K562 (cell line): ENCODE data around the gene UBE3D. TPM values are rescaled to one million over a fixed set of nuclear protein-coding genes. Genes with fewer than 3 reads are reported as not detected.

Source experiments
- ARHGAP35 ChIP-seq: fragments of 450-650 bp; IDR thresholded peaks from 2 replicates; pipeline ENCODE4 v1.6.1; 2018; ENCODE audit not compliant: partially characterized antibody
- HES1 ChIP-seq: fragments of 450-650 bp; IDR thresholded peaks from 2 replicates; pipeline ENCODE4 v1.6.1; 2016; ENCODE audit warnings: low read depth, mild to moderate bottlenecking, moderate library complexity
- HNRNPL ChIP-seq: fragments of 200-400 bp; formaldehyde crosslinking; IDR thresholded peaks from 2 replicates; pipeline ENCODE4 v1.6.1; 2017; ENCODE audit warnings: low read depth, mild to moderate bottlenecking, low read length
- MCM3 ChIP-seq: fragments of 450-650 bp; IDR thresholded peaks from 2 replicates; pipeline ENCODE4 v1.6.1; 2016
- POLR3G ChIP-seq: IDR thresholded peaks from 2 replicates; pipeline ENCODE4 v1.6.1; 2011; ENCODE audit not compliant: insufficient read length, insufficient replicate concordance; ENCODE audit errors: extremely low read depth
- POU5F1 ChIP-seq: fragments of 150-350 bp; IDR thresholded peaks from 2 replicates; pipeline ENCODE4 v1.6.1; 2014; ENCODE audit warnings: borderline replicate concordance, low read length, low read depth, mild to moderate bottlenecking; ENCODE audit not compliant: partially characterized antibody
- SAFB ChIP-seq: fragments of 200-400 bp; formaldehyde crosslinking; IDR thresholded peaks from 2 replicates; pipeline ENCODE4 v1.6.1; 2017; ENCODE audit warnings: low read depth, low read length, borderline replicate concordance
- SLC30A9 ChIP-seq: fragments of 250-450 bp; sonication (Bioruptor Pico); IDR thresholded peaks from 2 replicates; pipeline ENCODE4 v1.8.0; 2022; ENCODE audit warnings: mild to moderate bottlenecking, moderate library complexity
- SMAD3 ChIP-seq: fragments of 450-650 bp; formaldehyde crosslinking; conservative IDR thresholded peaks from 2 replicates; pipeline ENCODE4 v1.4.0; 2020; ENCODE audit warnings: mild to moderate bottlenecking
- SRSF1 ChIP-seq: fragments of 200-400 bp; formaldehyde crosslinking; IDR thresholded peaks from 2 replicates; pipeline ENCODE4 v1.6.1; 2017; ENCODE audit warnings: mild to moderate bottlenecking, low read depth, low read length, moderate library complexity
- ZBED1 ChIP-seq: IDR thresholded peaks from 2 replicates; pipeline ENCODE4 v1.6.1; 2014
- ZBTB7A ChIP-seq: IDR thresholded peaks from 2 replicates; pipeline ENCODE4 v1.6.1; 2011; ENCODE audit warnings: low read depth, mild to moderate bottlenecking, low read length, moderate library complexity, borderline replicate concordance; ENCODE audit not compliant: control insufficient read depth
- ZFP36 ChIP-seq: fragments of 150-350 bp; IDR thresholded peaks from 2 replicates; pipeline ENCODE4 v1.6.1; 2018; ENCODE audit warnings: low read length, low read depth; ENCODE audit not compliant: partially characterized antibody
- ZNF764 ChIP-seq: fragments of 250-450 bp; sonication (Bioruptor Pico); IDR thresholded peaks from 2 replicates; pipeline ENCODE4 v1.4.0; 2020; ENCODE audit warnings: low read depth, mild to moderate bottlenecking, moderate library complexity
- ZNF77 ChIP-seq: fragments of 250-450 bp; sonication (Bioruptor Pico); IDR thresholded peaks from 2 replicates; pipeline ENCODE4 v1.5.0; 2020
- polyA plus RNA-seq, 8 experiments: library from polyadenylated mRNA; depleted of rRNA in 4 of 8; stranded (reverse) in 5 of 8; unstranded in 3 of 8; fragments of >200 nt; fragmentation: Nextera tagmentation in 2 of 8; fragmentation: Illumina TruSeq in 1 of 8; extraction: Ambion mirVana in 2 of 8; extraction: Trizol in 1 of 8; gene quantifications; 2 replicates each; pipeline versions ENCODE4 v1.2.1 to v1.2.3, GENCODE V29; 2011 to 2014; ENCODE audit warnings: inconsistent platforms in 1 of 8, missing spikeins in 1 of 8
- total RNA-seq, 7 experiments: library from RNA; depleted of rRNA in 6 of 7; stranded (reverse); fragments of >200 nt in 6 of 7; fragmentation: Illumina TruSeq in 2 of 7; extraction: Trizol in 2 of 7; gene quantifications; 2 replicates each; pipeline versions ENCODE4 v1.2.1 to v1.2.3, GENCODE V29; 2011 to 2021; ENCODE audit warnings: low replicate concordance in 1 of 7
- TF ChIP-seq, protein P1 (sequence below), 3 experiments: fragments of 200-800 bp in 1 of 3; sonication (Bioruptor generic) in 1 of 3; sonication (generic) in 1 of 3; formaldehyde crosslinking in 1 of 3; IDR thresholded peaks; 2 replicates each; pipeline versions ENCODE4 v1.6.1 to v1.8.0; 2016 to 2022; ENCODE audit warnings: mild to moderate bottlenecking in 2 of 3, missing compliant biosample characterization in 2 of 3, missing genetic modification characterization in 2 of 3, missing genetic modification reagents in 1 of 3
- TF ChIP-seq, protein P2 (sequence below): fragments of 250-450 bp; sonication (Bioruptor Pico); IDR thresholded peaks from 2 replicates; pipeline ENCODE4 v1.4.0; 2020; ENCODE audit warnings: borderline replicate concordance
- TF ChIP-seq, protein P3 (sequence below): fragments of 450-650 bp; formaldehyde crosslinking; IDR thresholded peaks from 2 replicates; pipeline ENCODE4 v1.4.0; 2022; ENCODE audit warnings: missing genetic modification characterization
- TF ChIP-seq, protein P4 (sequence below): IDR thresholded peaks from 3 replicates; pipeline ENCODE4 v1.6.1; 2011; ENCODE audit warnings: borderline replicate concordance, mild to moderate bottlenecking; ENCODE audit not compliant: insufficient read length, insufficient read depth
- TF ChIP-seq, protein P5 (sequence below): sonication (generic); formaldehyde crosslinking; IDR thresholded peaks from 2 replicates; pipeline ENCODE4 v1.9.0; 2022; ENCODE audit warnings: mild to moderate bottlenecking, missing genetic modification reagents

UBE3D gene
- total and polyA plus RNA-seq, 9 of the 15 experiments (the other 6 are each of a cell fraction or from before 2014, with no cell fraction given): 9.4 to 17.6 (median 11.9) TPM

DNA sequence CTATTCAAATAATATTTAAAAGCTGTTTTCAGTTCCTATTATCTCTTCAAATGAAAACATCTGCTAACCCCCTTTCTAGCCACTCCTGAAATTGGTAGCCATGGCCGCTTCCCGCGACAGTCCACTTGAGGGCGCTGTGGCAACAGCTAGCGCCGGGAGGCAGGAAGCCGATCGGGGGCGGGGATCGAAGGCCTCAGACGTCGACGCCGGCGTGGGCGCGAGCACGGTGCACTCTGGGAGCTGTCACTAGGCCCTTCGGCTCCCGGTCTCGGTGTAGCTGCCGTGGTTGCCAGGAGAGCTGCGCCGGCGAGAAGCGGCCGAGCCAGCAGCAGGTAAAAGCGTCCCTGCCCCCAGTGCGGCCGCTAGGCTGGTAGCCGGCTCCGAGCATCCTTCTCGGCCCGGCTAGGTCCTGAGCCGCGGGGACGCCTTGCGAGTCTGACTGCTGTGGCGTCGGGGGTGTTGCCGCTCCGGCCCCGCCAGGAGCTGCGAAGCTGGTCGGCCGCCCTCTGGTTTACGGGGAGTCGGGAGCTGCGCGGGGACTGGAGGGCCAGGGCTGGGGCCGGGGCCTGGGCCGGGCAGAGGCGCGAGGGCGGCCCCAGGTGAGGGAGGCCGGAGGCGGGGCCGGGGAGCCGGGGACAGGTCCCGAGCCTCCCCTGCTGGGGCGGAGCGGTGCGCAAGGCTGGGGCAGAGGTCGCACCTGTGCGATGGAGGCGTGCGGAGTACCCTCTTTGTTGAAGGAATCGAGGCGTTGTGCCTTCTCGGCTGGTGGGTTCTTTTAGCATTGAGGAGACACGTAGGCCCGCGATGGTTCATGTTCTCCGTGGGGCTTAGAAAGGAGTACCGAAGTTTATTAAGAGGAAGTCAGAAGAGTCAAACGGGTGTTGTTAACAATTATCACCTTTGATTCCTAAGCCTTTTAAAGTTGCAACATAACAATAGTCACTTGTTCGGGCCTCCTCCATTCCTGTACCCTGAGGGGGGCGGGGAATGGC, 2.1 kb upstream of the UBE3D start, which contains the start of gene DOP1A (continued):
- no peak for TF ChIP-seq ARHGAP35
- TF ChIP-seq ZFP36: no peak
- no peak for TF ChIP-seq HES1
- no peak for TF ChIP-seq SRSF1
- TF ChIP-seq MCM3: no peak
- TF ChIP-seq, protein P1, sequence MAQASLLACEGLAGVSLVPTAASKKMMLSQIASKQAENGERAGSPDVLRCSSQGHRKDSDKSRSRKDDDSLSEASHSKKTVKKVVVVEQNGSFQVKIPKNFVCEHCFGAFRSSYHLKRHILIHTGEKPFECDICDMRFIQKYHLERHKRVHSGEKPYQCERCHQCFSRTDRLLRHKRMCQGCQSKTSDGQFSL (CRISPR knock-in tag; IDR thresholded peaks at IDR 0.05): no peak
- TF ChIP-seq, protein P1 (tag; IDR thresholded peaks at IDR 0.05): no peak
- TF ChIP-seq ZNF77: no peak
- no peak for TF ChIP-seq SLC30A9 (CRISPR knock-in tag)
- no peak for TF ChIP-seq ZBED1
- TF ChIP-seq, protein P2, sequence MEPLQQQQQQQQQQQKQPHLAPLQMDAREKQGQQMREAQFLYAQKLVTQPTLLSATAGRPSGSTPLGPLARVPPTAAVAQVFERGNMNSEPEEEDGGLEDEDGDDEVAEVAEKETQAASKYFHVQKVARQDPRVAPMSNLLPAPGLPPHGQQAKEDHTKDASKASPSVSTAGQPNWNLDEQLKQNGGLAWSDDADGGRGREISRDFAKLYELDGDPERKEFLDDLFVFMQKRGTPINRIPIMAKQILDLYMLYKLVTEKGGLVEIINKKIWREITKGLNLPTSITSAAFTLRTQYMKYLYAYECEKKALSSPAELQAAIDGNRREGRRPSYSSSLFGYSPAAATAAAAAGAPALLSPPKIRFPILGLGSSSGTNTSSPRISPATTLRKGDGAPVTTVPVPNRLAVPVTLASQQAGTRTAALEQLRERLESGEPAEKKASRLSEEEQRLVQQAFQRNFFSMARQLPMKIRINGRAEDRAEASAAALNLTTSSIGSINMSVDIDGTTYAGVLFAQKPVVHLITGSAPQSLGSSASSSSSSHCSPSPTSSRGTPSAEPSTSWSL: no peak
- no peak for TF ChIP-seq ZNF764 (CRISPR knock-in tag)
- TF ChIP-seq, protein P3, sequence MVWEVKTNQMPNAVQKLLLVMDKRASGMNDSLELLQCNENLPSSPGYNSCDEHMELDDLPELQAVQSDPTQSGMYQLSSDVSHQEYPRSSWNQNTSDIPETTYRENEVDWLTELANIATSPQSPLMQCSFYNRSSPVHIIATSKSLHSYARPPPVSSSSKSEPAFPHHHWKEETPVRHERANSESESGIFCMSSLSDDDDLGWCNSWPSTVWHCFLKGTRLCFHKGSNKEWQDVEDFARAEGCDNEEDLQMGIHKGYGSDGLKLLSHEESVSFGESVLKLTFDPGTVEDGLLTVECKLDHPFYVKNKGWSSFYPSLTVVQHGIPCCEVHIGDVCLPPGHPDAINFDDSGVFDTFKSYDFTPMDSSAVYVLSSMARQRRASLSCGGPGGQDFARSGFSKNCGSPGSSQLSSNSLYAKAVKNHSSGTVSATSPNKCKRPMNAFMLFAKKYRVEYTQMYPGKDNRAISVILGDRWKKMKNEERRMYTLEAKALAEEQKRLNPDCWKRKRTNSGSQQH: no peak
- TF ChIP-seq POLR3G: no peak
- 0 out of 2 replicates have a peak, but pooled peaks have one; percentile 25 for TF ChIP-seq HNRNPL
- TF ChIP-seq SAFB: no peak
- TF ChIP-seq, protein P4, sequence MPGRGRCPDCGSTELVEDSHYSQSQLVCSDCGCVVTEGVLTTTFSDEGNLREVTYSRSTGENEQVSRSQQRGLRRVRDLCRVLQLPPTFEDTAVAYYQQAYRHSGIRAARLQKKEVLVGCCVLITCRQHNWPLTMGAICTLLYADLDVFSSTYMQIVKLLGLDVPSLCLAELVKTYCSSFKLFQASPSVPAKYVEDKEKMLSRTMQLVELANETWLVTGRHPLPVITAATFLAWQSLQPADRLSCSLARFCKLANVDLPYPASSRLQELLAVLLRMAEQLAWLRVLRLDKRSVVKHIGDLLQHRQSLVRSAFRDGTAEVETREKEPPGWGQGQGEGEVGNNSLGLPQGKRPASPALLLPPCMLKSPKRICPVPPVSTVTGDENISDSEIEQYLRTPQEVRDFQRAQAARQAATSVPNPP: no peak
- TF ChIP-seq ZBTB7A: no peak
- TF ChIP-seq POU5F1: no peak
- TF ChIP-seq, protein P5, sequence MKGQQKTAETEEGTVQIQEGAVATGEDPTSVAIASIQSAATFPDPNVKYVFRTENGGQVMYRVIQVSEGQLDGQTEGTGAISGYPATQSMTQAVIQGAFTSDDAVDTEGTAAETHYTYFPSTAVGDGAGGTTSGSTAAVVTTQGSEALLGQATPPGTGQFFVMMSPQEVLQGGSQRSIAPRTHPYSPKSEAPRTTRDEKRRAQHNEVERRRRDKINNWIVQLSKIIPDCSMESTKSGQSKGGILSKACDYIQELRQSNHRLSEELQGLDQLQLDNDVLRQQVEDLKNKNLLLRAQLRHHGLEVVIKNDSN (CRISPR knock-in tag): no peak
- no peak for TF ChIP-seq SMAD3
